Bronchial epithelial cell (primary cell): ENCODE measurements around the gene SEMA3E. TPM values are rescaled to one million over a fixed set of nuclear protein-coding genes. Genes with fewer than 3 reads are reported as not detected.

Experiments used
- DNase-seq: peaks from one replicate; pipeline ENCODE4 v3.0.0-alpha.2; 2010; ENCODE audit warnings: low read depth
- FAIRE-seq: peaks from 2 replicates; lab custom pipeline; 2011; peaks lifted over from hg19 to GRCh38; lab: Jason Lieb, UNC
- H3K27me3 ChIP-seq: 2 replicates; pipeline ENCODE4 v1.5.1; 2011; ENCODE audit warnings: low read length; ENCODE audit not compliant: control insufficient read depth, insufficient read depth
- H3K36me3 ChIP-seq: 2 replicates; pipeline ENCODE4 v1.5.1; 2011; ENCODE audit warnings: low read length; ENCODE audit not compliant: control insufficient read depth, insufficient read depth
- H3K4me3 ChIP-seq: 2 replicates; pipeline ENCODE4 v1.5.1; 2011; ENCODE audit warnings: mild to moderate bottlenecking, low read depth, low read length, control low read depth
- CTCF ChIP-seq: IDR thresholded peaks from 2 replicates; pipeline ENCODE4 v1.5.1; 2011; ENCODE audit warnings: mild to moderate bottlenecking, moderate library complexity, low read length, control low read depth, inconsistent platforms; ENCODE audit not compliant: insufficient read depth, severe bottlenecking
- total RNA-seq: library from RNA; depleted of rRNA; stranded (reverse); fragments of >200 nt; gene quantifications from 2 replicates; pipeline ENCODE4 v1.2.1, GENCODE V29; 2014

SEMA3E gene
- total RNA-seq, 1 donor from 2014 or later = under 0.01 TPM

- FAIRE-seq (no peak), DNase-seq (no peak)
- Histone ChIP-seq H3K36me3 (no peaks in the 10 kb centered on the region), H3K4me3 (no peak overlapping the region), H3K27me3 (no peaks in the 10 kb centered on the region)
- TF ChIP-seq CTCF = no peak
Observed at GRCh38 chr7:83640240-83640639, 8.7 kb downstream of the SEMA3E start.

- no peak for TF ChIP-seq CTCF
- Histone ChIP-seq H3K27me3 (no peaks in the 10 kb centered on the region), H3K4me3 (no peak overlapping the region), H3K36me3 (no peaks in the 10 kb centered on the region)
- FAIRE-seq = no peak
- DNase-seq = no peak
Observed at GRCh38 chr7:83633516-83633915, 15.4 kb downstream of the SEMA3E start.

GRCh38 chr7:83629117-83629880, 19.6 kb downstream of the SEMA3E start:
- no peak for TF ChIP-seq CTCF
- DNase-seq (no peak), FAIRE-seq (no peak)
- Histone ChIP-seq H3K36me3 (no peaks in the 10 kb centered on the region), H3K4me3 (no peak overlapping the region), H3K27me3 (no peaks in the 10 kb centered on the region)

GRCh38 chr7:83617858-83618257, 31.1 kb downstream of the SEMA3E start:
- no peaks in the 10 kb centered on the region for H3K36me3 ChIP-seq
- no peaks in the 10 kb centered on the region for H3K27me3 ChIP-seq
- DNase-seq (no peak), FAIRE-seq (no peak)
- no peak overlapping the region for H3K4me3 ChIP-seq
- TF ChIP-seq CTCF = no peak

- Histone ChIP-seq H3K27me3 (no peaks in the 10 kb centered on the region), H3K36me3 (no peaks in the 10 kb centered on the region), H3K4me3 (no peak overlapping the region)
- no peak for DNase-seq
- TF ChIP-seq CTCF = no peak
- FAIRE-seq = no peak
Observed at GRCh38 chr7:83614112-83614511, 34.8 kb downstream of the SEMA3E start.

GRCh38 chr7:83613232-83613631, 35.7 kb downstream of the SEMA3E start:
- FAIRE-seq = no peak
- TF ChIP-seq CTCF = no peak
- no peak for DNase-seq
- Histone ChIP-seq H3K36me3 (no peaks in the 10 kb centered on the region), H3K27me3 (no peaks in the 10 kb centered on the region), H3K4me3 (no peak overlapping the region)
